CD4-positive, alpha-beta T cell treated with Interleukin-17A for 1 hour (primary cell): ENCODE data around the gene TECTA.

Source experiments
- DNase-seq: peaks from one replicate; pipeline ENCODE4 v3.0.0-alpha.2; 2020

TECTA gene

DNA sequence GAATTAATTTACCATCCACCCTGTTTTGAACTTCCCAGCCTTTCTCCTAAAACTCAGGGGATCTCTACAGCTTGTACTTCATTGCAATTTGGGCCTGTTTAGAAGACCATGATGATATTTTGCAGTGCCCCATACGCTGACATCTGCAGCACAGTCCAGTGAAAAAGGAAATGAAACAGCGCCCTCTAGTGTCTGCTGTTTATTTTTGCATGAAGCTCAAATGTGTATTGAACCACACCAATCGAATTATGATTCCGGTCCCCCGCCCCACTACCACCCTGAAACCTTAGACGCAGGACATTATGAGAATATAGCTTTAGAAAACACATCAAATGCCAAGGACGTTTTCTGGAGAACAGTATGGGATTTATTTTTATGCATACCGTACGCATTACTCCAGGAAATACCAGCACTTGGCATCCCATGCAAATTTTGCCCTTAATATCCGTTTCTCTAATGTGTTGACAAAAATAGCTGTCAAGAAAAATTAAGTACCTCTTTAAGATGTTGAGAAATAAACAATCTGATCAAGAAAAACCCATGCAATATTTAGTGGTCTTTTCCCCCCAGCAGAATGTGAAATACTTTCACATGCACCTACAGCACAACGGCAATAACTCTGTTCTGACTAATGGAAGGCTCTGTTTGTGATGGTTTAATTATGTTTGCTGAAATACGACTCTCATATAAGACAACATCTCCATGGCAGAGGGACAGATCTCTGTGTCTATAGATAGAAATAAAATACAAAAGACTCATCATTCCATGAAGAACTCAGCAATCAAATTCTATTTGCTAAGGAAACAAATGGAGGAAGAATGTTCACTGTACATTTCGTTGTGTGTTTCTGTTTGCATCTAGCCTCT is 93.9 kb downstream of the TECTA start:
- peak; percentile 68 for DNase-seq

DNA sequence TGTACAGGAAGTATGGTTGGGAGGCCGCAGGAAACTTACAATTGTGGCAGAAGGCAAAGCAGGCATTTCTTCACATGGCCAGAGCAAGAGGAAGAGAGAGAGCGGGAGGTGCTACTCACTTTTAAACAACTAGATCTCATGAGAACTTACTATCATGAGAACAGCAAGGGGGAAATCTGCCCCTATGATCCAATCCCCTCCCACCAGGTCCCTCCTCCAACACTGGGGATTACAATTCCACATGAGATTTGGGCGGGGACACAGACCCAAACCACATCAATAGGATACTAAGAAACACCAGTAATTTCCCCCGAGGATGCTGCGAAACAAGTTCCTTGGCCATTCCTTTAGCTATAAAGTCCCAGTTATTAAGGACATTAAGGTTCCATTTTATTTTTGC is 97.4 kb downstream of the TECTA start:
- DNase-seq, result no peak

DNA sequence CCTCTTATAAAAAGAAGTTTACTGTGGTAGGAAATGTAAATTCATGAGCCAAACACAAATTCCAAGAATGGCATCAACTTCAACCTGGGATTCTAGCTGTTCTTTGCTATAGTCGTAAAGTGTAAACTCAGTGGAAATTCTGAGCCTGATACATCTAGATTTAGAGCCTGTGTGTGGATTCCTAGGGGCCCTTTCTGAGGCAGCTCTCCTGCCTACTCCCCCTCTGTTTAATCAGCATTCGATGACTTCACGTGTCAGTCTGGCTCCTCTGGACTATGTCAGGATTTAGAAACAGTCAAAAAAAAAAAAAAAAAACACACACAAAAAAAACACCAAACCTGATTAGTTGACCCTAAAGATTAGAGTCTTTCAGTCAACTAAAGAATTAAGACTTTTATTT is 98.5 kb downstream of the TECTA start:
- no peak for DNase-seq

DNA sequence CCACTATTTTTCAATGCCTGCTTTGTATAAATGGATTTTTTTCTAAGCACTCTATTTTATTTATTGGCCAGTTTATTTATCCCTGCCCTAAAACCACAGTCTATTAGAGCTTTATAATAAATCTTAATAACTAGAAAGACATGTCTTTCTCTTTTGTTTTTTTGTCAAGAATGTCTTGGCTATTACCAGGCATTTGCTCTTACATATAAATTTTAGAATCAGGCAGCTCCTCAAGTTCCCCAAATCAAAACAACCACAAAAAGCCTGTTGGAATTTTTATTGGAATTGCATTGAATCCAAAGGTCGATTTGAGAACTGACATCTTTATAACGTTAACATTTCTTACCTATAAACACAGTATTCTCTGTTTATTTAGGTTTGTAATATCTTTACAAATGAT is 105.8 kb downstream of the TECTA start:
- DNase-seq, result no peak

DNA sequence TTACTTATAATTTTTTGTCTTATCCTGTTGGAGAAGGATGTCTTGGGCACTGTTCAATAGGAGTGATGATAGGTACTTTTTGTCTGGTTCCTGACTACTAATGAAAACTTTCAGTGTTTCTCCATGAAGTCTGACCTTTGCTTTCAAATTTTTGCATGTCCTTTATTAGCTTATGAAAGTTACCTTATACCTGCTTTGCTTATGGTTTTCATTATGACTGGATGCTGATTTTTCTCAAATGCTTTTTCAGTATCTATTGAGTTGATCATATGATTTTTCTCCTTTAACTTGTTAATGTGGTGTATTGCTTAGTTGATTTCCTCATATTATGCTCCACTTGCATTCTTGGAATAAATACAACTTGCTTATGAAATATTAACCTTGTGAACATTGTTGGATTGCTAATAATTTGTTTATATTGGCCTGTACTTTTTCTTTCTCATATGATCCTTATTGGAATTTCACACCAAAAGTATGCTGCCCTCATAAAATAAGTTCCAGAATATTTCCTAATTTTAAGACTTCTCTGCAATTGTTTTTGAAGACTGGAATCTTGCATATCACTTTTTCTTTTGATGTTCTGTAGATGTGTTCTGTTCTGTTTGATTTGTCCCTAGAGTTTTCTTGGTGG is 106.6 kb downstream of the TECTA start:
- no peak for DNase-seq

DNA sequence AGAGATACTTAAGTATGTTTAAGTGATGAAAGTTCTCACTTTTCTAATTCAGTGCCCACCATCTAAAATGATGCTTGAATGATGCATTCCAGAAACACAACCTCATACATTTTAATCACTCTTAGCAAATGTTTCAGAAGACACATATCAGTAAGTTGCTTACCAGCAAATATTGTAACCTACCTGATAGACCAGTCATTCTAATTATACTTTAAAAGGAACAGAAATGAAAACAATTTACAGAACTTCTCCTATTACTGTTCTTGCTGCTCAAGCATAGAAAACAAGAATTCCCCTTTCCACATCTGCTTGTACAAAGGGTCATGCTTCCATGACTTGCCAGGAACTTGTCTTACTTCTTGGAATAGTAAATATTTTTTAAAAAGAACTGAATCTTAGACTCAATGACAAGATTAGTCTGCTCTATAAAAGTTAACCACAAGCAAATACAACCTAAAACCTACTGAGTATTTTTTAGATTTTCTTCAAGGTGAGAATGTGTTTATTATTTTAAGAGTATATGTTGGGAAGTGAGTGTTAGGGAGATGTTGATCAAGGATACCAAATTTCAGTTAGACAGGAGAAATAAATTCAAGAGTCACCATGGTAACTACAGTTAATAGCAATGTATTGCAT is 109.5 kb downstream of the TECTA start:
- DNase-seq, result no peak

DNA sequence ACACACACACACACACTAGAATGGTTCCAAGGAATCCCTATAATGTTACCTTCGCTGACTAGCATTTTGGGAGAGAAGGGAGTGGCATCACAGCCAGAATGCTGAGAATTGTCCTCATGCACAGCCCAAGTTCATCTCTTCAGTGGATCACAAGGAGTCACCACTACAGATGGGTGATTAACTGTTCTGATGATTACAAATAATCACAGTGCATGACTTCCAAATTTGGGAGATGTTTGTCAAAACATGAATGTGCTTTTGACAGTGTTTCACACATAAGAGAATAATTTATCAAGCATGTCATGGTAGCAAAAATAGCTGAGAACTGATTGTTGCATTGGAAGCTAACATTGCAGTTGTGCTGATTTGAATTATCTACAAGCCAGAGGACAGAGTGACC is 110.6 kb downstream of the TECTA start:
- DNase-seq, result no peak

DNA sequence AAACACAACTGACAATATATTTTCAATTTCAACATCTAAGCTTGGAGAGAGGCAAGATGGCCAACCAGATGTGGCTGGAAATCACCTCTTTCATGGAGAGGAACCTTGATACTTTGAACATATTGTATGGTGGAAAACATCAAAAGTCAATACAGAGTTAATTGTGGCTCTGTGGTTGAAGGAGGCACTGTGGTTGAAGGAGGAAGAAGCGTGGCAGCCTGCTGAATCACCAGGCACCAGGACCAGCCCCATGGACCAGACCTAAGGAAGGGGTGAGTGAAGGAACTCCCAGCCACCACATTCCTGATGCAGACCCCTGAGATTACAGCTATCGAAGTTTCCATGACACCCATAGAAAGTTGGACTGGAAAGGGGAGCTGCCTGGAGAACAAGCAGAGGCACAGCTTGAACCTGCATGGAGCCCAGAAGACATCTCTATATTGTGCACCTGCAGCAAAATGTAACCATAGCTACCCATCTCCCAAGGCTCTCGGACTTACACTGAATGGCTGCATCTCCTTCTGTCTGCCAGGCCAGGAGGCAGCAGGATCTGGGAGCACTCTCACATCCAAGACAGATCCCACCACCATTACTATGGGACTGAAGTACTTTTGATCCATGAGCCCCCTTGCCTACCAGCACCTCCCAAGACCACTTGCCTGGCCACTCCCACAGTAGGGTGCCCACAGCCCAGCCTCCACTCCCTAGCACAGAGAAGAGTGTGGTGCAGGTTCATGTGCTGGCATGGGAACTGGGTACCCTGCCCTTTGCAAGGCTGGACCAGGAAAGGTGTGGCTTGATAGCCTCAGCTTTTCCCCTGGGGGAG is 111.7 kb downstream of the TECTA start:
- no peak for DNase-seq

DNA sequence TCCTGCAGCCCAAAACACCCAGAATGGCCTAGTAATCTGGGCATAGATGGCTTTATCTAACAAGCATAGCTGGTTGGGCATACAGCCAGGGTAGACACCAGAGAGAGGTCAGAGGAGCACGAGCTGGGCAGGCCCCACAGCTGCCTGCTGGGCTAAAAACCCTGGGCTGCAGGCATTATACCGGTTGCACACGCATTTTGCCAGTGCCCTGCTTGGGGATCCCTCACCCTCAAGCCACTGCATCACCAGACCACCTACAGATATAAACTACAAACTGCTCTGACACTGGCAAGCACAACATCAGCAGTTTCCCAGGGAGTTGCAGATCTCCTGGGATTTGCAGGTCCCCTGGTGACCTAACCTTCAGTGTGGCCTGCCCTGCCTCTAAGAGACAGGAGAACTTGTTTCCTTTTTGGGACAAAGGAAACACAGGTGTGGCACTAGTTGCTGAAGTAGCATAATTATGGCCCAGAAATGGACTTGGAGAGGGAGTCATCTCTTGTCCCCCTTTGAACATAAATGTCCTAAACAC is 112.4 kb downstream of the TECTA start:
- DNase-seq, result no peak

DNA sequence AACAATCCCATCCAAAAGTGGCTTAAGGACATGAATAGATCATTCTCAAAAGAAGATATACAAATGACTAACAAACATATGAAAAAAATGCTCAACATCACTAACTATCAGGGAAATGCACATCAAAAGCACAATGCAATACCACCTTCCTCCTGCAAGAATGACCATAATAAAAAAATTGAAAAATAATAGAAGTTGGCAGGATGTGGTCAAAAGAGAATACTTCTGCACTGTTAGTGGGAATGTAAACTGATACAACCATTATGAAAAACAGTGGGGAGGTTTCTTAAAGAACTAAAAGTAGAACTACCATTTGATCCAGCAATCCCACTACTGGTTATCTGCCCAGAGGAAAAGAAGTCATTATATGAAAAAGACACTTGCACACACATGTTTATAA is 113.8 kb downstream of the TECTA start:
- DNase-seq, result no peak

DNA sequence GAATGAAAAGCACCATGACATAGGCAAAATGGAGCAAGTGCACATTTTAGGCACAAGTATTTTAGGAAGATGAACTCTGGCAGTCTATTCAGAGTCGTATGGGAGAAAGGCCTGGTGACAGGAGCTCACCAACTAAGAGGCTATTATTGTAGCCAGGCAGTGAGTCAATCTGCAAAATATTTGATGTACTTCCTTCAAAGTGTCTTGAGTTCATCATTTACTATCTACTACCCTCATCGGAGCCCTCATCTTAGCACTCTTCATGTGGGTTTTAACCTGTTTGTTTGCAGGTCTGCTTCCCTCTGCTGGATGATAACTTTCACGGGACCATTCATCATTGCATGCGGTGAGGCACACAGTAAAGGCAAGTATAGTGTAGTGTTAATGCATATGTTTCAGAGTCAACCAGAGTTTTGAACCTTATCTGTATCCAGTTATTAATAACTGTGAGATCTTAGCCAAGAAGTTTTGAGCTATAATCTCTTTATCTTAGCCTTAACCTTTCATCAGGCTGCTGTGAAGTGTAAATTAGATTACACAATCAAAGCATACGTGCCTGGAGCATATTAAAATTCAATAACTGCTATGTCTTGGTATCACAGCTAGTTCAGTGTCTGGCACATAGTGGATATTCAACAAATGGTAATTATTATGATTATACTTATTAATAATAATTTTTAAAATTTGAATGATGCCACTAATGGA is 120.6 kb downstream of the TECTA start:
- no peak for DNase-seq

DNA sequence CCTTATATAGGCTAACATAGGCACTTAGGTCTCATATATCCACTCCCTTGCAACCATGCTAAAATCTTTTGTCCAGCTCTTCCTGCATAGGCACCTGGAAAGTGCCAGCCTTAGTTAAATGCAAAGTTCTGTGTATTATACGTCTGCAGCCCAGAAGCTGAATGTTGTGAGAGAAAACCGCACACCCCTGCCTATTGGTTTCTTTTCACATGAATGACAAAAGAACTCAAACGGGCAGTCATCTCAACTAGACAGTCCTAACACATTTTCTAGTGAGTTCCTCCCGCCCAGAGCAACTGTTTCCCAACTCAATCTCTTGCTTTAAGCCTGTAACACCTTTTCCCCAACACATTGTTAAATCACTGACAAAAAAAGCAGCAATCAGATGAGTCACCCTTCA is 122.1 kb downstream of the TECTA start:
- no peak for DNase-seq

DNA sequence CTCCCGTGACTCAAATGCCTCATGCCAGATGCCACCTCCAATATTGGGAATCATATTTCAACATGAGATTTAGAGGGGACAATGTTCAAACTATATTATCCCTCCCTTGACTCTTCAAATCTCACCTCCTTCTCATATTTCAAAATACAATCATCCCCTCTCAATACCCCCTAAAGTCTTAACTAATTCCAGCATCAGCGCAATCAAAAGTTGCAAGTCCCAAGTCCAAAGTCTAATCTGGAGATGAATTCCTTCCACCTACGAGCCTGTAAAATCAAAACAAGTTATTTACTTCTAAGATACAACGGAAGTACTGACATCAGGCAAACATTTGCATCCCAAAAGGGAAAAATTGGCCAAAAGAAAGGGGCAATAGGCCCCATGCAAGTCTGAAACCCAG is 124.3 kb downstream of the TECTA start:
- no peak for DNase-seq

DNA sequence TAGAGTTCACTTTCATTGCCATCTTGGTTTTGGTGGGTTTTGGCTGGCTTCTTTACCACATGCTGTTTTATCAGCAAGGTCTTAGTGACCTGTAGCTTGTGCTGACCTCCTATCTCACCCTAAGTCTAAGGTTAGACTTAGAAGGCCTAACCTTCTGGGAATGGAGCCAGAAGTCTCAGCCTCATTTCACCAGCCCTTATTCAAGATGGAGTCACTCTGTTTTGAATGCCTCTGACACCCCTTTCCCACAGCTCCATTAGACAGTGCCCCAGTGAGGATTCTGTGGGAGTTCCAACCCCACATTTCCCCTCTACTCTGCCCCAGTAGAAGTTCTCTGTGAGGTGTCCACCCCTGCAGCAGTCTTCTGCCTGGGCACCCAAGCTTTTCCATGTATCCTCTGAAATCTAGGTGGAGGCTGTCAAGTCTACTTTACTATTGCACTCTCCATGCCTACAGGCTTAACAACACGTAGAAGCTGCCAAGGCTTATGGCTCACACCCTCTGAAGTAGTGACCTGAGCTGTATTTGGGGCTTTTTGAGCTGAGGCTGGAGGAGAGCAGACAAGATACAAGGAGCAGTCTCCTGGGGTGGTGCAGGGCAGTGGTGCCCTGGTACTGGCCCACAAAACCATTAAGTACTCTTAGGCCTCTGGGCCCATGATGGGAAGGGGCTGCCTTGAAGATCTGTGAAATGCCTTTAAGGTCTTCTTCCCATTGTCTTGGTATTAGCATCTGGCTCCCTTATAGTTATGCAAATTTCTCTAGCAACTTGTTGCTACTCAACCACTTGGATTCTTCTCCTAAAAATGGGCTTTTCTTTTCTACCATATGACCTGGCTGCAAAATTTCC is 125.6 kb downstream of the TECTA start:
- DNase-seq, result no peak

DNA sequence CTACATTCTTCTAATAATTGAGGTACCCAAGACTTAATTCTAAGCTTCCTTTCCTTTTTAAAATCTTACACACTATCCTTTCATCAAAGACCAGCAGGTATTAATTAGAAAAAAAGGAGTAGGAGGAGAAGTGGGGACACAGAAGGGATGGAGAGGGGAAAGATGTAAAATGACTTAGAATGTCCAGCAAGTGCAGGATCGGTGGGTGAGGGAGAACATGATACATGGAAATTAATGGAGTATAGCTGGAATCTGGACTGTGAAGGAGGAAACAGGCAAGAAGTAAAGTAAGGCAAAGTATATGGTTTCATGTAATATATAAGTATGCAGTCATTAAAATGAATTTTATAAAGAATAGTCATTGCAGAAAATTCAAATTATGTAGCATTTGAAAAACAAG is 127.8 kb downstream of the TECTA start:
- no peak for DNase-seq

DNA sequence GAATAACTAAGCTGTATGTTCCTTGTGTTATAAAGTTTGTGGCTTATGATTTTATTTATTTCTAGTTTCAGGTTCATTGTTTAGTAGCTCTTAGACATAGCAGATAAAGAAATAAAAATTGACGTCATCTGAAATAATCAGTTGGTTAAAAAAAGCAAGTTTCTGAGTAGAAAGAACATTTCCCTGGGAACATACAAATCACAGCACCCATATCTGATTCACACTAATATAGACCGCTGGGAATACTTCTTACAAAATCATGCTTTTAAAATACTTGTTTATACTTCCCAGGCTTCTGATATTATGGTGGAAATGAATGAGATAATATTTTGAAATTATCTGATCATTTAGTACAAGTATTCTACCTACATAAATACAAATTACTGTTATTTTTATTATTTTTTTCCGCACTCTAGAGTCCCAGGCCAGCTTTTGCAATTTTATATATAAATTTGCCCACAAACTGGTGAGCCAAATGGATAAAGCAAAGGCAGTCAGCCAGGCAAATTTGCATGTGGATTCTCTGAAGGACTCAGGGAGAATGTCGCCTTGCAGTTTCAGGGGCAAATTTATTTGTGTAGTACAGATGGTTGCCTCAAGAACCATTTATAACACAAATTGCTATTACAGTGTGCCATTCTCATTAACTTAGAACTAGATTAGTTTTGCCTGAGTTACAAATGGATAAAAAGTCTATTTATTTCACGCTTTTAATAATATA is 128.6 kb downstream of the TECTA start:
- no peak for DNase-seq

DNA sequence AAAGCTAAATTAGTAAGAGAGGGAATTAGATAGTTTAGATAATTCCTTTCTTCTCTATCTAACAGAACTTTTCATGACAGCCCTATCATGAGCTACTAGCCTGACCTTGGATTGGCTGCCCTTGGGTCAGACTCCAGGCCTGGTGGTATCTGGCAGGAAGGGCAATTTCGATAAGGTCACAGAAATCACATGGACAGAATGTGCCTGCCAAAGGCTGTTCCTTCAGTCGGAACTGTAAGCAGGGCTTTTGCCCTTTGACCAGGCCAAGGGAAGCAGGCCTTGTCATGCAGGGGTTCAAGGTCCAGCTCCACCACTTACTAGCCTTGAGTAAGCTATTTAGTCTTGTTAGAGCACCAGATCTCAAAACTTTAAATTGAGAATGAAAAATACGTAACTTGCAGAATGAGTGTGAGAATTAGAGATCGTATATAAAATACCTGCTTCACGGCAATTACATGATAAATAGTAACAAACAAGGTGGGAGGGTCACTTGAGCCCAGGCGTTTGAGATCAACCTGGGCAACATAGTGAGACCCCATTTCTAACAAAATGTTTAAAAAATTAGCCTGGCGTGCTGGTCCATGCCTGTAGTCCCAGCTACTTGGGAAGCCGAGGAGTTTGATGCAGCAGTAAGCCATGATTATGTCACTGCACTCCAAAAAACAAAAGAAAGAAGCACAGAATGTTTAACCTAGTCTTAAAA is 130.7 kb downstream of the TECTA start:
- DNase-seq, result no peak

DNA sequence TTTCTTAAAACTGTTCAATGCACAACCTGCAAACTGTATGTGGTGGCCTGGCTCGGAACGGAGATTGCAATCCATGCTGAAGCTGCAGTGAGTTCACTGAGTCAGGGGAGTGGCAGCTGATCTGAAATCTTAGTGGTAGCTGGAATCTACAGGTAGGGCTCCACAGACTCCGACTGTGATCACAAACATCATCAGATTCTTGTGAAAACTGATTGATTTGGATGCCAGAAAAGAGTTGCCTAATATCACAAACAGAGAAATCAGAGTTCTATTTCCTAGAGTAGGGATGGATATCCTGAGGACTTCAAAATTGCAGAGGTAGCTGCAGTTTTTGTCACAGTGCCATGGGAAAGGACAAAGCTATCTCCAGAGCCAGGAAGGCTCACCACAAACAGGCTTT is 134.0 kb downstream of the TECTA start:
- DNase-seq, result no peak

DNA sequence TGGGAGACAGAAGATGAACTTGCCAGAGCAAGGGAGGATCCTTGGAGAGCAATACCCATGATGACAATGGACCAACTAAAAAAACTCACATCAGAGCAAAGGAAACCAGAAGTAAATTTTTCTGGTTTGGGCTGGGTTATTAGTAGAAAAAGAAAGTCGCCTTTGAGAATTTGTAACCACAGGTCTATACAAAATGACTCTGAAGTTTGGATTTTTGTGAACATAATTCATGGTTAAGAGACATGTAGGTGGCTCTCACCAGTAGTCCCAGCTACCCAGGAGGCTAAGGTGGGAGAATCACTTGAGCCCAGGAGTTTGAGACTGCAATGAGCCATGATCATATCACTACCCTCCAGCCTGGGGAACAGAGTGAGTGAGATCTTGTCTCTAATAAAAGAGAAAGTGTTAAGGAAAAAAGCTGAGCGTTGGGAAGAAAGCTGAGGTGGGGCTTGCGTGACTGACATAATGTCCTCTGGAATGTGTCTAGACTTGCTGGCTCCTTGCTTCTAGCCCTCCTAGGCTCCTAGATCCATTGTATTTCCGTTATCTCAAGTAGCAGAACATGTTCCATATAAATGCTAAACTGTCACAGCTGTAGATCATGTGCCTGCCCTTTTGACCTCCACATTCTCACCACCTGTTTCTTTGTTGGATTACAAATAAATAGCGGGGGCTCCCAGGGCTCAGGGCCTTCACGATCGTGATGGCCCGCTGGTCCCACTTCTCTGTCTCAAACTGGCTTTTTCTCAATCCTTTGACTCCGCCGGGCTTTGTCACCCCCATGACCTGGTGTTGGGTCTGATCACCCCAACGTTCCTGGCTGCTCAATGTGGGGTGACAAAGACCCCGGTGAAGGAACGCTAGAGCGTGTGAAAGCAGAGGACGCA is 135.3 kb downstream of the TECTA start:
- no peak for DNase-seq
